ENCODE data around the gene CARM1. TPM values are rescaled to one million over a fixed set of nuclear protein-coding genes. Genes with fewer than 3 reads are reported as not detected.
"Not testable (repeated sequence)": the region's sequence is repeated elsewhere in the genome, so short reads cannot be mapped to it uniquely, and the experiment has no call there.

The CARM1 gene
- total and polyA plus RNA-seq, 2 experiments from 2014 or later = 43.3 to 118 TPM

DNA sequence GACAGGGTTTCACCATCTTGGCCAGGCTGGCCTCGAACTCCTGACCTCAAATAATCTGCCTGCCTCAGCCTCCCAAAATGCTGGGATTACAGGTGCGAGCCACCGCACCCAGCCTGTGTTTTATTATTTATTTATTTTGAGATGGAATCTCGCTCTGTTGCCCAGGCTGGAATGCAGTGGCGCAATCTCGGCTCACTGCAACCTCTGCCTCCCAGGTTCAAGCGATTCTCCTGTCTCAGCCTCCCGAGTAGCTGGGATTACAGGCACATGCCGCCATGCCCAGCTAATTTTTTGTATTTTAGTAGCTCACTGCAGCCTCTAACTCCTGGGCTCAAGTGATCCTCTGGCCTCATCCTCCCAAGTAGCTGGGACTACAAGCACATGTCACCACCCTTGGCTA lies 6.3 kb downstream of the CARM1 start:
- H3K4me1 ChIP-seq (ENCODE audit: insufficient read depth) = peaks cover 45% of the 10 kb centered on the region
- H3K9me2 ChIP-seq (ENCODE audit: insufficient read depth); H2AFZ ChIP-seq; H3K4me2 ChIP-seq; H3K27me3 ChIP-seq (ENCODE audit: insufficient read depth); ATAC-seq; H3K4me3 Mint-ChIP-seq; H3K9me3 Mint-ChIP-seq; H3K36me3 ChIP-seq (ENCODE audit: insufficient read depth); DNase-seq (ENCODE audit: low spot score); H3K4me3 ChIP-seq: not testable (repeated sequence)
- Mint-ChIP-seq H3K36me3 (ENCODE audit: low read depth) (peaks cover 21% of the 10 kb centered on the region), H3K27ac (peak overlapping the region; percentile 98), H3K27me3 (ENCODE audit: insufficient read depth, low read depth, poor library complexity) (peaks cover 25% of the 10 kb centered on the region), H3K4me1 (peaks cover 51% of the 10 kb centered on the region)
- H3K79me2 ChIP-seq (replicated peaks; ENCODE audit: insufficient read depth) = peaks cover 95% of the 10 kb centered on the region
- H3F3A ChIP-seq (replicated peaks; ENCODE audit: low read depth) = peaks cover 39% of the 10 kb centered on the region
- H4K20me1 ChIP-seq (replicated peaks; ENCODE audit: insufficient read depth) = peaks cover 11% of the 10 kb centered on the region
- H3K27ac ChIP-seq (ENCODE audit: low read depth) = peak overlapping the region; percentile 62

DNA sequence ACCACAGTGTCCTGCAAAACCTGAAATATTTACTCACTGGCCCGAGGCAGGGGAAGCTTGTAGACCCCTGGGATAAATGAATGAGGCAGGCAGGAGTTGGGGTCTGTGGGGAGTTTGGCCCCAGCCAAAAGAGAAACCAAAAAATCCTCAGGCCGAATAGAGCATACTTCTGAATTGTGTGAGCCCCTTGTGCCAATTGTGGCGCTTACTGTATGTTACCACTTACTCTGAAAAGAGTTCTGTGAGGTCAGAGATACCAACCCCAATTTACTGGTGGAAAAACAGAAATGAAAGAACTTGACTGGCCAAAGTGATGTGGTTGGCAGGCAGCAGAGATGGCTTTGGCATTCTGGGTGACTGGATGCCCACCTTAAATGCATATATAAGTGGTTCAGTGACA lies 6.9 kb downstream of the CARM1 start:
- ATAC-seq = no peak
- no peak overlapping the region for H2AFZ ChIP-seq
- peaks cover 11% of the 10 kb centered on the region for H4K20me1 ChIP-seq (replicated peaks; ENCODE audit: insufficient read depth)
- peaks cover 50% of the 10 kb centered on the region for H3K4me1 Mint-ChIP-seq
- peaks cover 19% of the 10 kb centered on the region for H3K36me3 Mint-ChIP-seq (ENCODE audit: low read depth)
- H3K27me3 ChIP-seq (ENCODE audit: insufficient read depth) = no peaks in the 10 kb centered on the region
- H3K4me3 ChIP-seq = no peak overlapping the region
- no peak for DNase-seq (ENCODE audit: low spot score)
- H3K4me1 ChIP-seq (ENCODE audit: insufficient read depth) = peaks cover 45% of the 10 kb centered on the region
- H3K9me3 Mint-ChIP-seq = no peaks in the 10 kb centered on the region
- no peak overlapping the region; the same call in 2 of the 3 replicates for H3K4me3 Mint-ChIP-seq
- H3K27ac Mint-ChIP-seq = peak overlapping the region; percentile 98
- no peaks in the 10 kb centered on the region for H3K36me3 ChIP-seq (ENCODE audit: insufficient read depth)
- H3F3A ChIP-seq (replicated peaks; ENCODE audit: low read depth) = peaks cover 35% of the 10 kb centered on the region
- no peak overlapping the region for H3K4me2 ChIP-seq
- H3K79me2 ChIP-seq (replicated peaks; ENCODE audit: insufficient read depth) = peaks cover 95% of the 10 kb centered on the region
- no peaks in the 10 kb centered on the region; the same call in 1 of the 2 replicates for H3K9me2 ChIP-seq (ENCODE audit: insufficient read depth)
- peak overlapping the region; percentile 62 for H3K27ac ChIP-seq (ENCODE audit: low read depth)
- H3K27me3 Mint-ChIP-seq (ENCODE audit: insufficient read depth, low read depth, poor library complexity) = peaks cover 21% of the 10 kb centered on the region
- no peak for TF ChIP-seq POLR2AphosphoS5 (IDR thresholded peaks at IDR 0.05; ENCODE audit: low read depth)
- no peak for TF ChIP-seq ZNF331 (CRISPR knock-in tag; IDR thresholded peaks at IDR 0.05; ENCODE audit: low read depth)
- no peak for TF ChIP-seq ZNF114 (CRISPR knock-in tag; IDR thresholded peaks at IDR 0.05)
- no peak for TF ChIP-seq JUNB (IDR thresholded peaks at IDR 0.05; ENCODE audit: unreplicated experiment)
- TF ChIP-seq EZH2phosphoT487 (IDR thresholded peaks at IDR 0.05; ENCODE audit: unreplicated experiment) = no peak
- TF ChIP-seq, protein P1, sequence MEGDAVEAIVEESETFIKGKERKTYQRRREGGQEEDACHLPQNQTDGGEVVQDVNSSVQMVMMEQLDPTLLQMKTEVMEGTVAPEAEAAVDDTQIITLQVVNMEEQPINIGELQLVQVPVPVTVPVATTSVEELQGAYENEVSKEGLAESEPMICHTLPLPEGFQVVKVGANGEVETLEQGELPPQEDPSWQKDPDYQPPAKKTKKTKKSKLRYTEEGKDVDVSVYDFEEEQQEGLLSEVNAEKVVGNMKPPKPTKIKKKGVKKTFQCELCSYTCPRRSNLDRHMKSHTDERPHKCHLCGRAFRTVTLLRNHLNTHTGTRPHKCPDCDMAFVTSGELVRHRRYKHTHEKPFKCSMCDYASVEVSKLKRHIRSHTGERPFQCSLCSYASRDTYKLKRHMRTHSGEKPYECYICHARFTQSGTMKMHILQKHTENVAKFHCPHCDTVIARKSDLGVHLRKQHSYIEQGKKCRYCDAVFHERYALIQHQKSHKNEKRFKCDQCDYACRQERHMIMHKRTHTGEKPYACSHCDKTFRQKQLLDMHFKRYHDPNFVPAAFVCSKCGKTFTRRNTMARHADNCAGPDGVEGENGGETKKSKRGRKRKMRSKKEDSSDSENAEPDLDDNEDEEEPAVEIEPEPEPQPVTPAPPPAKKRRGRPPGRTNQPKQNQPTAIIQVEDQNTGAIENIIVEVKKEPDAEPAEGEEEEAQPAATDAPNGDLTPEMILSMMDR (conservative IDR thresholded peaks at IDR 0.05; ENCODE audit: low read depth in 2 of 2) = no peak
- TF ChIP-seq, protein P2, sequence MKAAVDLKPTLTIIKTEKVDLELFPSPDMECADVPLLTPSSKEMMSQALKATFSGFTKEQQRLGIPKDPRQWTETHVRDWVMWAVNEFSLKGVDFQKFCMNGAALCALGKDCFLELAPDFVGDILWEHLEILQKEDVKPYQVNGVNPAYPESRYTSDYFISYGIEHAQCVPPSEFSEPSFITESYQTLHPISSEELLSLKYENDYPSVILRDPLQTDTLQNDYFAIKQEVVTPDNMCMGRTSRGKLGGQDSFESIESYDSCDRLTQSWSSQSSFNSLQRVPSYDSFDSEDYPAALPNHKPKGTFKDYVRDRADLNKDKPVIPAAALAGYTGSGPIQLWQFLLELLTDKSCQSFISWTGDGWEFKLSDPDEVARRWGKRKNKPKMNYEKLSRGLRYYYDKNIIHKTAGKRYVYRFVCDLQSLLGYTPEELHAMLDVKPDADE (IDR thresholded peaks at IDR 0.05) = no peak
- TF ChIP-seq CREB1 (CRISPR knock-in tag; IDR thresholded peaks at IDR 0.05; ENCODE audit: low read depth) = no peak
- TF ChIP-seq EZH2 (IDR thresholded peaks at IDR 0.05; ENCODE audit: low read depth, unreplicated experiment) = no peak
- TF ChIP-seq, protein P3, sequence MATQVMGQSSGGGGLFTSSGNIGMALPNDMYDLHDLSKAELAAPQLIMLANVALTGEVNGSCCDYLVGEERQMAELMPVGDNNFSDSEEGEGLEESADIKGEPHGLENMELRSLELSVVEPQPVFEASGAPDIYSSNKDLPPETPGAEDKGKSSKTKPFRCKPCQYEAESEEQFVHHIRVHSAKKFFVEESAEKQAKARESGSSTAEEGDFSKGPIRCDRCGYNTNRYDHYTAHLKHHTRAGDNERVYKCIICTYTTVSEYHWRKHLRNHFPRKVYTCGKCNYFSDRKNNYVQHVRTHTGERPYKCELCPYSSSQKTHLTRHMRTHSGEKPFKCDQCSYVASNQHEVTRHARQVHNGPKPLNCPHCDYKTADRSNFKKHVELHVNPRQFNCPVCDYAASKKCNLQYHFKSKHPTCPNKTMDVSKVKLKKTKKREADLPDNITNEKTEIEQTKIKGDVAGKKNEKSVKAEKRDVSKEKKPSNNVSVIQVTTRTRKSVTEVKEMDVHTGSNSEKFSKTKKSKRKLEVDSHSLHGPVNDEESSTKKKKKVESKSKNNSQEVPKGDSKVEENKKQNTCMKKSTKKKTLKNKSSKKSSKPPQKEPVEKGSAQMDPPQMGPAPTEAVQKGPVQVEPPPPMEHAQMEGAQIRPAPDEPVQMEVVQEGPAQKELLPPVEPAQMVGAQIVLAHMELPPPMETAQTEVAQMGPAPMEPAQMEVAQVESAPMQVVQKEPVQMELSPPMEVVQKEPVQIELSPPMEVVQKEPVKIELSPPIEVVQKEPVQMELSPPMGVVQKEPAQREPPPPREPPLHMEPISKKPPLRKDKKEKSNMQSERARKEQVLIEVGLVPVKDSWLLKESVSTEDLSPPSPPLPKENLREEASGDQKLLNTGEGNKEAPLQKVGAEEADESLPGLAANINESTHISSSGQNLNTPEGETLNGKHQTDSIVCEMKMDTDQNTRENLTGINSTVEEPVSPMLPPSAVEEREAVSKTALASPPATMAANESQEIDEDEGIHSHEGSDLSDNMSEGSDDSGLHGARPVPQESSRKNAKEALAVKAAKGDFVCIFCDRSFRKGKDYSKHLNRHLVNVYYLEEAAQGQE (IDR thresholded peaks at IDR 0.05; ENCODE audit: unreplicated experiment) = no peak
